H1 (cell line): Measurements from ENCODE around the gene UBN2. TPM values are rescaled to one million over a fixed set of nuclear protein-coding genes. Genes with fewer than 3 reads are reported as not detected.

Source experiments
- ATF2 ChIP-seq: IDR thresholded peaks from 2 replicates; pipeline ENCODE4 v1.6.1; 2012; ENCODE audit warnings: low read length, inconsistent platforms
- CHD1 ChIP-seq: IDR thresholded peaks from 2 replicates; pipeline ENCODE4 v1.6.1; 2012; ENCODE audit warnings: low read depth, low read length, improper control_type of control experiment
- CHD7 ChIP-seq: fragments of 300-600 bp; sonication (generic); IDR thresholded peaks from 2 replicates; pipeline ENCODE4 v1.7.1; 2012; ENCODE audit warnings: low read length, moderate library complexity, mild to moderate bottlenecking, inconsistent platforms; ENCODE audit not compliant: insufficient replicate concordance
- polyA plus RNA-seq, 7 experiments: library from polyadenylated mRNA; depleted of rRNA in 3 of 7; stranded (reverse) in 5 of 7; unstranded in 2 of 7; fragments of >200 nt in 5 of 7; fragments of 200-250 nt in 2 of 7; gene quantifications; 1 replicate in 5 of 7; 2 replicates in 1 of 7; 4 replicates in 1 of 7; pipeline versions ENCODE4 v1.2.1 to v1.2.3, GENCODE V29; 2011 to 2013; ENCODE audit warnings: missing spikeins in 2 of 7, mixed read lengths in 2 of 7
- total RNA-seq: library from RNA; stranded (reverse); fragmentation: NEBNext Ultra II Directional; extraction: Animal tissue kit (Norgen Biotek cat#: 25700); gene quantifications from 2 replicates; pipeline ENCODE4 v1.2.1, GENCODE V29; 2021
- TF ChIP-seq, protein P1 (sequence below): IDR thresholded peaks from 2 replicates; pipeline ENCODE4 v1.6.1; 2012; ENCODE audit warnings: inconsistent platforms

UBN2 gene
- total and polyA plus RNA-seq, 2 of the 8 experiments (the other 6 are each of a cell fraction or from before 2014, with no cell fraction given) = 4.1 to 39.6 TPM

GRCh38 chr7:139332697-139333359, 101.8 kb downstream of the UBN2 start (continued):
- TF ChIP-seq CHD7 (no peak), ATF2 (no peak), CHD1 (no peak)
- TF ChIP-seq, protein P1, sequence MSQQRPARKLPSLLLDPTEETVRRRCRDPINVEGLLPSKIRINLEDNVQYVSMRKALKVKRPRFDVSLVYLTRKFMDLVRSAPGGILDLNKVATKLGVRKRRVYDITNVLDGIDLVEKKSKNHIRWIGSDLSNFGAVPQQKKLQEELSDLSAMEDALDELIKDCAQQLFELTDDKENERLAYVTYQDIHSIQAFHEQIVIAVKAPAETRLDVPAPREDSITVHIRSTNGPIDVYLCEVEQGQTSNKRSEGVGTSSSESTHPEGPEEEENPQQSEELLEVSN = no peak
- TF ChIP-seq, all 59 proteins: peak for 0
